GM18909 (cell line): ENCODE data around the gene CST4.
A peak's percentile ranks its signal among the peaks of the same experiment; 100 is the strongest.
"Not testable (repeated sequence)": the region's sequence is repeated elsewhere in the genome, so short reads cannot be mapped to it uniquely, and the experiment has no call there.

Experiments
- ATAC-seq: cut with Tn5 transposase; IDR thresholded peaks from one replicate; pipeline ENCODE4 v1.9.1; 2021; ENCODE audit warnings: mild to moderate bottlenecking; ENCODE audit not compliant: unreplicated experiment, poor library complexity

The CST4 gene

DNA sequence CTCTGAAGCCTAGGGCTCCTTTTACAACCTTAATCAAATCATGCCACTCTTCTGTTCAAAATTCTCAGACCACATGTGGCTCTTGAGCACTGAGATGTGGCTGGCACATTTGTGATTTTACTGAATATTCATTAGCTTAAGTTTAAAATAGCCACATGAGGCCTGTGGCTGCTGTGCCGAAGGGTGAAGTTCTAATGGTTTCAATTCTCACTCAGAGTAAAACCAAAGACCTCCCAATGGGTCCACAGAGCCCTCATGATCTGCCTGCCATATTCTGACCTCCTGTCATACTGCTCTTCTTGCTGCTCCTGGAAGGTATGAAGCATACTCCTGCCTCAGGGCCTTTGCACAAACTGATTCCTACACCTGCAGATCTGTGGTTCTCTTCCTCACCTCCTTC lies 43.3 kb downstream of the CST4 start:
- ATAC-seq = peak; percentile 45

- ATAC-seq = no peak
Measured at GRCh38 chr20:23644164-23644563, 44.7 kb downstream of the CST4 start.

DNA sequence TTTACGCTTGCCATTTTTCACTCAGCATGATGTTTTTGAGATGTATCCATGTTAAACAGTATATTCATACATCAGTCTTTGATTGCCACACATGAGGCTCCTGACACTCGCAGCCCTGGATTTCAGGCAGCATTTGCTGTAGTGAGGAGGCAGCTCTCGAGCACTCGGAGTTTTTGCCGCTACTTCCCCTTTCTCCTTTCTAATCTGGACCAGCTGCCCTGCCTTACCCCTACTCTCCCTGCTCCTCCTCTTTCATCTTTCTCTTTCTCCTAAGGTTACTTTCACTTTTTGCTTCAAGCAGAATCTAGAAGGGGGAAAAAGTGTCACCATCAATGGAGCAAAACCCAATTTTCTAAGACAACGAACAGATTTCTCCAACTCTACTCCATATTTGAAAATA lies 45.2 kb downstream of the CST4 start:
- no peak for ATAC-seq

GRCh38 chr20:23641936-23642751 lies 46.7 kb downstream of the CST4 start:
- ATAC-seq = no peak

DNA sequence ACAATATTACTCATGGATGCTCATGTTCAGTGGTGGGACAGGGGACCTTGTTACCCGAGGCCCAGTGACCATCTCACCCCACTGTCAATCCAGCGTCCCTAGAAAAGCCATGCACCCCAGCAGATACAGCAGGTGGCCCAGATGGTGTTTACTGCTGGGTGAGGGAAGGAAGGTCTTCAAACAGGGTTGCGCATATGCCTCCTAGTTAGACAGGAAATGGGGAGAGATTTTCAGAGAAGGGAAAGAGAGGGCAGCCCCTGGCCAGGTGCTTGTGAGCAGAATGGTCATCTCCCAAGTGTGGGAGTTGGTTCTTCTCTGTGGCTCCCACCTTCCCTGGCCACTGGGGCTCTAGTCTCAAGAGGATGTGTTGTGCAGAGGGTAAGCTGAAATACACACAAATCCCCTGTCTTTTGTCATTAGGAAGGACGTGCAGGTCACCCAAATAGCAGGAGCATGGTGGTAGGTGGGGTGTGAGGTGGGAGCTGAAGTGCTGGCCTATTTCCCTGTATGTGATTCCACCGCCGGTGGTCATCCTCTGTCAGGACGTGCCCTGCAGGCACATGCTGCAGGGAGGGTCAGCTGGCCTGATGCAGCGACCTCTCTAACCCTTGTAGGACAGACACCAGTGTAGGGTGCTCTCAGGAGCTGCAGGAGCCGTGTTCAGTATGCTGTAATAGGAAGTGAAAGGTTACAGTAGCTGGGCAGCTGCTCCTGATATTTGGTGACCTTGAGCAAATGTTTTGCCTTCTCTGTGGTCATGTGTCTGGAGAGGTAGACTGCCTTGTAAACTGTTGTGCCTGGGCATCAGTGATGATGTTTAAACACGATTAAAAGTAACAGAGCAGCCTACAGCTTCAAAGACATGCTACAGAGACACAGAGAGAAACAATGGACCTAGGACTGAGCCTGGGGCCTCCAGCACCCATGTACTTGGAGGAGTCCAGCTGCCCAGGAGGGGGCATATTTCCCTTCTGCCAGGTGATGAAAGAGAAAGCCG lies 47.9 kb downstream of the CST4 start:
- ATAC-seq = no peak

GRCh38 chr20:23640018-23640601 lies 48.7 kb downstream of the CST4 start:
- ATAC-seq = no peak

GRCh38 chr20:23639490-23639958 lies 49.3 kb downstream of the CST4 start:
- no peak for ATAC-seq

GRCh38 chr20:23638309-23638708 lies 50.5 kb downstream of the CST4 start:
- ATAC-seq = no peak

DNA sequence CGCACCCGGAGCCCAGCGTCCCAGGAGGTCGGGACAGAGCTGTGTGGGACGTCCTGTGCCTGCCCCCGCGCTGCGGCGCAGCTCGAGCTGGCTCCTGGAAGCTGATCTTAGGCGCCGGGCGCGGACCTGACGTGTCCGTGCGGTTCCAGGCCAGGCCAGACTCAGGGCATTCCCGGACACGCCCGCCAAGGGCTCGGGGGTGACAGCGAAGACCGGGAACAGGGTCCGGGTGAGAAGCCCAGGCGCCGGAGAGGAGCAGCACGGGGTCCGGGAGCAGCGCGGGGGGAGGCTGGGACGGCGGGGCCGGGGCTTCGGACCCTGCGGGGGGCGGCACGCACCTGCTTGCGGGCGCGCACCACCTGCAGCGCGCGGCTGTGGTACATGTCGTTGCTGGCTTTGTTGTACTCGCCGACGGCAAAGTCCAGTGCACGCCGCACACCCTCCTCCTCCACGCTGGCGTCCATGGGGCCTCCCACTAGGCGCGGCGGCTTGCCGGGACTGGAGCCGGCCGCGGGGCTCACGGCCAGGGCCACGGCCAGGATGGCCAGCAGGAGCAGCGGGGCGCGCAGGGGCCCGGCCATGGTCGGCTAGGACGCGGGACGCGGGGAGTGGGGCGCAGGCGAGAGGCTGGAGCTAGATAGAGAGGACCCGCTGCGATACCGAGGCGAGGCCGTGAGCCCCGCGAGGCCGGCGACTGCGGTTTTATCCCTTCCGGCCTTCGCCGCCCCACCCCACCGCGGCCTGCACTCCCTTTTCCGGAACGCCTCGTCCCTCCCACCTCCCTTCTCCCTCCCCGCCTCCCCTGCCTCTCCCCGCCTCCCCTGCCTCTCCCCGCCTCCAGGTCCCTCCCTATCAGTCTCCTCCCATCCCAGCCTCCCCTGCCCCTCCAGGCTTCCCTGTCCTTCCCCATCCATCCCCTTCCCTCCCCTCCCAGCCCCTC lies 51.3 kb downstream of the CST4 start, which contains the start of gene CST3:
TSS of gene CST3 (minus strand) at position 674 of the 940 bp plus-strand sequence. CDS start at position 581, 93 bp downstream.
- peak; percentile 52 for ATAC-seq

DNA sequence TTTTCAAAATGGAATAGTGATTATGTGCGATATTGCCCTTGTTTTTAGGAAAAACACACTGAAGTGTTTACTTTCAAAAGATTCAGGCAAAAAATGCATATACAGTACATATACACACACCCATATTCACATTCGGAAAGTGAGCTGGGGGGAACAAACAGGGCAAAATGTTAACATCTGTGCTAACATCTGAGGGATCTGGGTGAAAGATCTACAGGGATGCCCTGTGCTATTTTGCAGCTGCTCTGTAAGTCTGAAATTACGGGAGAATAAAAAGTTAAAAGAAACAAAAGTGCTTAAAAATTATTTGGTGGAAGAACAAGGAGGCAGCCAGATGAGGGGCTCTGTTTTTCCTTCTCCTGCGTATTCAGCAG lies 51.9 kb downstream of the CST4 start:
- ATAC-seq = no peak

- ATAC-seq = no peak
Measured at GRCh38 chr20:23636182-23636907, 52.5 kb downstream of the CST4 start.

- not testable (repeated sequence) for ATAC-seq
Measured at GRCh38 chr20:23635768-23636090, 53.1 kb downstream of the CST4 start.
